ENCODE results near the gene RSU1.

DNA sequence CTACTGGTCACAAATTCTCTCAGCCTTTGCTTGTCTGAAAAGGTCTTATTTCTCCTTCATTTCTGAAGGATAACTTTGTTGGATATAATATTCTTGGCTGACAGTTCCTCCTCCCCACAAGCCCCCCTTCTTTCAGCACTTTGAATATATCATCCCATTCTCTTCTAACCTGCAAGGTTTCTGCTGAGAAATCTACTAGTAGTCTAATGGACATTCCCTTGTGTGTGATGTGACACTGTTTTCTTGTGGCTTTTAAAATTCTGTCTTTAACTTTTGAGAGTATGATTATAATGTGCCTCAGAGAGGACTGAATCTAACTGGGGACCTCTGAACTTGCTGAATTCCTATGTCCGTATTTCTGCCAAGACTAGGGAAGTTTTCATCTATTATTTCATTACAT lies 104.3 kb downstream of the RSU1 start:
- TF ChIP-seq, protein P1, sequence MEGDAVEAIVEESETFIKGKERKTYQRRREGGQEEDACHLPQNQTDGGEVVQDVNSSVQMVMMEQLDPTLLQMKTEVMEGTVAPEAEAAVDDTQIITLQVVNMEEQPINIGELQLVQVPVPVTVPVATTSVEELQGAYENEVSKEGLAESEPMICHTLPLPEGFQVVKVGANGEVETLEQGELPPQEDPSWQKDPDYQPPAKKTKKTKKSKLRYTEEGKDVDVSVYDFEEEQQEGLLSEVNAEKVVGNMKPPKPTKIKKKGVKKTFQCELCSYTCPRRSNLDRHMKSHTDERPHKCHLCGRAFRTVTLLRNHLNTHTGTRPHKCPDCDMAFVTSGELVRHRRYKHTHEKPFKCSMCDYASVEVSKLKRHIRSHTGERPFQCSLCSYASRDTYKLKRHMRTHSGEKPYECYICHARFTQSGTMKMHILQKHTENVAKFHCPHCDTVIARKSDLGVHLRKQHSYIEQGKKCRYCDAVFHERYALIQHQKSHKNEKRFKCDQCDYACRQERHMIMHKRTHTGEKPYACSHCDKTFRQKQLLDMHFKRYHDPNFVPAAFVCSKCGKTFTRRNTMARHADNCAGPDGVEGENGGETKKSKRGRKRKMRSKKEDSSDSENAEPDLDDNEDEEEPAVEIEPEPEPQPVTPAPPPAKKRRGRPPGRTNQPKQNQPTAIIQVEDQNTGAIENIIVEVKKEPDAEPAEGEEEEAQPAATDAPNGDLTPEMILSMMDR (IDR thresholded peaks at IDR 0.05) = no peak
- TF ChIP-seq POLR2A (IDR thresholded peaks at IDR 0.05) = no peak
